ENCODE results near the gene ZBTB7C.

DNA sequence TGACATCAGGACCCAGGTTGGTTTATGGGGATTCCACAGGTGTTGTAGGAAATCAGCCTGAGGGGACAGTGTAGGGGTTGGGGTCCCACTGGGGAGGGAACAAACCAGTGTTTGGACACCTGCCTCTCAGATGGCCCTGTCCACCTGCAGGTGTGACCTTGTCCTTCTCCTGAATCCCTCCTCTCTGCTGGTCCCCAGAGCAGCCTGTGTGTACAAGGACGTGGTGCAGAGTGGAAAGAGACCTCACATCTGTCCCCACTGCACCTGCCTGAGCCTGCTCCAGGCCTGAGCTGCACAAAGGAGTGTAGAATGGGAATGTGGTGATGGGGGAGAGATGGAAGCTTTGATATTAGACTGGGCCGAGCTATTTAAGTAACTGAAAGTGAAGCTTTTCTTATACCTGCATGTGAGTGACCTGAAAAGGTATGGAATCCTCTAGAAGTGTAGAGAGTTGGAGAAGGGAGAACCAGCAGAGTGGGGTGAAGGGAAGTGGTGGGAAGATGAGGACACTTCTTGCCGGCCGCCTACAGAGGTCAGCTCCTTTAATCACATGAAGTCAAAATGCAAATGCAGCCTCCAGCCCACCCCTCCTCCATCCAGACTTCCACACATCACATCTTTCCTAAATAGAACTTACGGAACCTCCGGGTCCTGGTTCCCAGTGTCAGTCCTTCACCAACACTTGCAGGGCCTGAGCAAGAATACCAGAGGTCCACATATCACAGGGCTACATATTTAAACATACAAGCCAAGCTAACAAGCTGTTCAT is 389.4 kb downstream of the ZBTB7C start:
- TF ChIP-seq, protein P1, sequence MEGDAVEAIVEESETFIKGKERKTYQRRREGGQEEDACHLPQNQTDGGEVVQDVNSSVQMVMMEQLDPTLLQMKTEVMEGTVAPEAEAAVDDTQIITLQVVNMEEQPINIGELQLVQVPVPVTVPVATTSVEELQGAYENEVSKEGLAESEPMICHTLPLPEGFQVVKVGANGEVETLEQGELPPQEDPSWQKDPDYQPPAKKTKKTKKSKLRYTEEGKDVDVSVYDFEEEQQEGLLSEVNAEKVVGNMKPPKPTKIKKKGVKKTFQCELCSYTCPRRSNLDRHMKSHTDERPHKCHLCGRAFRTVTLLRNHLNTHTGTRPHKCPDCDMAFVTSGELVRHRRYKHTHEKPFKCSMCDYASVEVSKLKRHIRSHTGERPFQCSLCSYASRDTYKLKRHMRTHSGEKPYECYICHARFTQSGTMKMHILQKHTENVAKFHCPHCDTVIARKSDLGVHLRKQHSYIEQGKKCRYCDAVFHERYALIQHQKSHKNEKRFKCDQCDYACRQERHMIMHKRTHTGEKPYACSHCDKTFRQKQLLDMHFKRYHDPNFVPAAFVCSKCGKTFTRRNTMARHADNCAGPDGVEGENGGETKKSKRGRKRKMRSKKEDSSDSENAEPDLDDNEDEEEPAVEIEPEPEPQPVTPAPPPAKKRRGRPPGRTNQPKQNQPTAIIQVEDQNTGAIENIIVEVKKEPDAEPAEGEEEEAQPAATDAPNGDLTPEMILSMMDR (IDR thresholded peaks at IDR 0.05), result no peak
- no peak for TF ChIP-seq POLR2A (IDR thresholded peaks at IDR 0.05)

Data from esophagus squamous epithelium (tissue), 4 donors.